MCF 10A (cell line): ENCODE results near the gene SLC35D1. TPM values are rescaled to one million over a fixed set of nuclear protein-coding genes. Genes with fewer than 3 reads are reported as not detected.

ENCODE experiments used
- BruUV-seq: library from RNA; stranded (reverse); fragments of 400-500 nt; replicated peaks from 2 replicates; lab custom pipeline; 2021; lab: Mats Ljungman, UMichigan
- CTCF ChIA-PET: fragments of 300-600 bp; sonication (Branson Sonifier 250); formaldehyde crosslinking; extraction: SDS; loops from one replicate; lab custom pipeline; 2021; ENCODE audit warnings: antibody characterized with exemption, inconsistent platforms; lab: Yijun Ruan, JAX
- POLR2A ChIA-PET: fragments of 300-600, 350-650 bp; sonication (Branson Sonifier 250); formaldehyde crosslinking; extraction: SDS; loops from one replicate; lab custom pipeline; 2020; ENCODE audit warnings: antibody characterized with exemption, inconsistent platforms; lab: Yijun Ruan, JAX
- DNase-seq: peaks from one replicate; pipeline ENCODE4 v3.0.0-alpha.2; 2018; ENCODE audit not compliant: unreplicated experiment
- H3K27ac Mint-ChIP-seq: one replicate; pipeline ENCODE4 v1.8.0; 2022; ENCODE audit warnings: mild to moderate bottlenecking, low read depth, mixed read lengths; ENCODE audit not compliant: unreplicated experiment
- H3K27me3 Mint-ChIP-seq: one replicate; pipeline ENCODE4 v1.8.0; 2022; ENCODE audit warnings: mixed read lengths; ENCODE audit not compliant: insufficient read depth, unreplicated experiment
- H3K36me3 Mint-ChIP-seq: one replicate; pipeline ENCODE4 v1.8.0; 2022; ENCODE audit warnings: mild to moderate bottlenecking, moderate library complexity, mixed read lengths; ENCODE audit not compliant: insufficient read depth, unreplicated experiment
- H3K4me1 Mint-ChIP-seq: one replicate; pipeline ENCODE4 v1.8.0; 2022; ENCODE audit warnings: mixed read lengths; ENCODE audit not compliant: insufficient read depth, unreplicated experiment
- H3K4me3 Mint-ChIP-seq: one replicate; pipeline ENCODE4 v1.8.0; 2022; ENCODE audit warnings: mild to moderate bottlenecking, moderate library complexity, mixed read lengths; ENCODE audit not compliant: unreplicated experiment
- H3K9me3 Mint-ChIP-seq: one replicate; pipeline ENCODE4 v1.8.0; 2022; ENCODE audit warnings: mixed read lengths; ENCODE audit not compliant: unreplicated experiment
- intact Hi-C: fragments of 100-400 bp; cut with micrococcal nuclease; formaldehyde crosslinking; loops from 2 replicates; pipeline ENCODE4 v1.14.1; 2022
- total RNA-seq: library from RNA; stranded (reverse); gene quantifications from 2 replicates; pipeline ENCODE4 v1.2.3, GENCODE V29; 2022
- TF ChIP-seq, protein P1 (sequence below): fragments of 200-600 bp; IDR thresholded peaks from one replicate; pipeline ENCODE4 v1.8.0; 2022; ENCODE audit warnings: antibody characterized with exemption, mild to moderate bottlenecking; ENCODE audit not compliant: unreplicated experiment

SLC35D1 gene
- total RNA-seq, 1 experiment from 2014 or later, result 11.5 TPM

DNA sequence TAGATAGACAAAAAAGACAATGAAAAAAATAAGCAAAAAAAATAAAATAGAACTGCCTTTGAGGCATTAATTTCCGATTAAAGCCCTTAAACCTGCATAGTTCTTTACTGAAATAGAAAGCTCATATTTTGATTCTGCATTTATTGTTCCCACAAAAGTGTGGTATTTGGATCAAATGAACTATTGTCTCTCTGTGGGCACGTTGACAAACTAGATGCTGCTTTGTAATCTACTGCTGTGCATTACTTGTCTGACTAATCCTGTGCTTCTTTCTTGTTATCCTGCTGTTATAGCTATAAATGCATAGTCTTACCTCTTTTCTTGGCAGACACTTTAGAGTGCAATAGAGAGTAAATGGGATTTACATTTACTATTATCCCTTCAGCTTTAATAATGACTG is 31.4 kb upstream of the SLC35D1 start:
- ChIA-PET POLR2A (interaction anchor here (0.8 kb wide), 1 partner anchor 32 kb away, joined by 4 read pairs; the partner anchor contains the start of gene SLC35D1), CTCF (interaction anchor here (0.7 to 1.1 kb wide), 6 partner anchors 10 to 336 kb away, joined by 3 to 8 read pairs (median 3); no protein-coding TSS in a partner anchor)
- TF ChIP-seq, protein P1, sequence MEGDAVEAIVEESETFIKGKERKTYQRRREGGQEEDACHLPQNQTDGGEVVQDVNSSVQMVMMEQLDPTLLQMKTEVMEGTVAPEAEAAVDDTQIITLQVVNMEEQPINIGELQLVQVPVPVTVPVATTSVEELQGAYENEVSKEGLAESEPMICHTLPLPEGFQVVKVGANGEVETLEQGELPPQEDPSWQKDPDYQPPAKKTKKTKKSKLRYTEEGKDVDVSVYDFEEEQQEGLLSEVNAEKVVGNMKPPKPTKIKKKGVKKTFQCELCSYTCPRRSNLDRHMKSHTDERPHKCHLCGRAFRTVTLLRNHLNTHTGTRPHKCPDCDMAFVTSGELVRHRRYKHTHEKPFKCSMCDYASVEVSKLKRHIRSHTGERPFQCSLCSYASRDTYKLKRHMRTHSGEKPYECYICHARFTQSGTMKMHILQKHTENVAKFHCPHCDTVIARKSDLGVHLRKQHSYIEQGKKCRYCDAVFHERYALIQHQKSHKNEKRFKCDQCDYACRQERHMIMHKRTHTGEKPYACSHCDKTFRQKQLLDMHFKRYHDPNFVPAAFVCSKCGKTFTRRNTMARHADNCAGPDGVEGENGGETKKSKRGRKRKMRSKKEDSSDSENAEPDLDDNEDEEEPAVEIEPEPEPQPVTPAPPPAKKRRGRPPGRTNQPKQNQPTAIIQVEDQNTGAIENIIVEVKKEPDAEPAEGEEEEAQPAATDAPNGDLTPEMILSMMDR, result no peak
- BruUV-seq, result no TSS peak
- Mint-ChIP-seq H3K9me3 (no peaks in the 10 kb centered on the region), H3K4me1 (no peaks in the 10 kb centered on the region), H3K4me3 (no peak overlapping the region), H3K27me3 (no peaks in the 10 kb centered on the region), H3K36me3 (no peaks in the 10 kb centered on the region), H3K27ac (no peak overlapping the region)
- no peak for DNase-seq
- intact Hi-C loops, result no loop called here

DNA sequence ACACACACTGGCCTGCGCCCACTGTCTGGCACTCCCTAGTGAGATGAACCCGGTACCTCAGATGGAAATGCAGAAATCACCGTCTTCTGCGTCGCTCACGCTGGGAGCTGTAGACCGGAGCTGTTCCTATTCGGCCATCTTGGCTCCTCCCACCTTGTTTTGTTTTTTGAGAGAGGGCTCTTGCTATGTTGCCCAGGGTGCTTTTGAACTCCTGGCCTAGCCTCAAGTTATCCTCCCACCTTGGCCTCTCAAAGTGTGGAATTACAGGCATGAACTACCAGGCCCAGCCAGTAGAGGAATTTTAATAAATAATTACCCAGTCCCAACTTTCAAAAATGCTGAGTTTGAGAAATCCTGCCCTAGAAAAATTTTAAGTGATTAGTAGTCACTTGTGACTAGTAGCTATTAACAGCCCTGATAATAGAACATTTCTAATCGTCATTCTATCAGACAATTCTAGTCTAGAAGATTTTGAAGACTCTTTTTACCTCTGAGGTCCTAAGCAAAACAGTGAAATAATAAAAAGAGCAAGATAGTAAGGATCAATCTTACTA is 30.9 kb upstream of the SLC35D1 start:
- CTCF ChIA-PET, result interaction anchor here (0.7 to 1.1 kb wide), 5 partner anchors 11 to 336 kb away, joined by 3 read pairs; no protein-coding TSS in a partner anchor
- no peaks in the 10 kb centered on the region for H3K4me1 Mint-ChIP-seq
- no TSS peak for BruUV-seq
- H3K27me3 Mint-ChIP-seq, result no peaks in the 10 kb centered on the region
- POLR2A ChIA-PET, result interaction anchor here (0.8 kb wide), 1 partner anchor 31 kb away, joined by 4 read pairs; the partner anchor contains the start of gene SLC35D1
- H3K4me3 Mint-ChIP-seq, result no peak overlapping the region
- no peaks in the 10 kb centered on the region for H3K36me3 Mint-ChIP-seq
- no peaks in the 10 kb centered on the region for H3K9me3 Mint-ChIP-seq
- TF ChIP-seq, protein P1, result no peak
- intact Hi-C loops, result no loop called here
- H3K27ac Mint-ChIP-seq, result no peak overlapping the region
- DNase-seq, result no peak

DNA sequence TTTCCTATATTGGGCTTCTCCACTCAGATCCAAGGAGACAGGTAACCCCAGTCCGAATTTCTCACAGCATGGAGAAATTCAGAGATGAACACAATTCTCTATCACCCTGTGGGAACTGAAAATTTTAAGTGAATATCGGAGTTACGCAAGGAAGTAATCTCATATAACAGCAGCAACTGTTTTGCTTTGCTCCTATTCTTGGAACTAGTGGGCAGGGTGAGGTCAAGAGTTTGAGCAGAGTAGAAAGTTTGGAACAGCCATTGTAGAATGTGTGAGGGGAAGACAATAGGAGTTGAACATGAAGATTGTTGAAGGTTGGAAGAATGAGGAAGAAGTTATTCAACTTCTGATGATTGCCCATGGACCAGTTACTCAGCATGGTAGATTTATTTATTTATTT is 24.3 kb upstream of the SLC35D1 start:
- H3K36me3 Mint-ChIP-seq, result no peaks in the 10 kb centered on the region
- BruUV-seq, result no TSS peak
- CTCF ChIA-PET, result no interaction called here
- TF ChIP-seq, protein P1, result no peak
- peaks cover 9% of the 10 kb centered on the region for H3K9me3 Mint-ChIP-seq
- no peak overlapping the region for H3K27ac Mint-ChIP-seq
- DNase-seq, result no peak
- H3K4me1 Mint-ChIP-seq, result no peaks in the 10 kb centered on the region
- H3K4me3 Mint-ChIP-seq, result no peak overlapping the region
- intact Hi-C loops, result no loop called here
- no peaks in the 10 kb centered on the region for H3K27me3 Mint-ChIP-seq
- POLR2A ChIA-PET, result interaction anchor here (1.5 kb wide), 1 partner anchor 18 kb away, joined by 3 read pairs; no protein-coding TSS in a partner anchor

DNA sequence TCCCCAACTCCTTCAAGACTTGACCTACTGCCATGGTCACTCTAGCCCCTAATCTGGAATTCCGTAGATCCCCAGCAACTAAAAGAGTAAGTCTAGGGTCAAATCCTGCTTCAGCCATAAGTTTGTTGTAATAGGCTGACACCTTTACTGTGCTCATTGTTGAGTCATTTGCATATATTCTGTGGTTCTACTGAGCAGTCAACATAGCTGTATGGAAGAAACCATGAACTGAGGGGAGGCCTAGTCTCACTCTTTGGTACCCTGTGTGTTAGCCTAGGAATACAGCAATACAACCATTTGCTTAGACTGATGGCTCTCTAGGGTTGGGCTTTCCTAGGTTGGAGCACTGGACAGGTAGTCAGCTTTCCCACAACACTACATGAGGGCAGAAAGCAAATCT is 23.6 kb upstream of the SLC35D1 start:
- Mint-ChIP-seq H3K27me3 (no peaks in the 10 kb centered on the region), H3K27ac (no peak overlapping the region), H3K36me3 (no peaks in the 10 kb centered on the region), H3K9me3 (peaks cover 13% of the 10 kb centered on the region), H3K4me1 (no peaks in the 10 kb centered on the region), H3K4me3 (no peak overlapping the region)
- no peak for DNase-seq
- POLR2A ChIA-PET, result interaction anchor here (0.7 to 1.5 kb wide), 2 partner anchors 17 to 1717 kb away, joined by 3 read pairs; no protein-coding TSS in a partner anchor
- intact Hi-C loops, result no loop called here
- TF ChIP-seq, protein P1, result no peak
- no TSS peak for BruUV-seq
- CTCF ChIA-PET, result no interaction called here
